Loucy (cell line): ENCODE data around the gene C20orf202.

Experiments
- CTCF ChIP-seq: fragments of 200-600 bp; sonication (generic); conservative IDR thresholded peaks from 2 replicates; pipeline ENCODE4 v1.5.1; 2014; ENCODE audit warnings: mild to moderate bottlenecking, antibody characterized with exemption, low read length
- EZH2phosphoT487 ChIP-seq: fragments of 200-600 bp; IDR thresholded peaks from 2 replicates; pipeline ENCODE4 v1.6.1; 2018; ENCODE audit warnings: antibody characterized with exemption, mild to moderate bottlenecking, moderate library complexity, borderline replicate concordance

- TF ChIP-seq CTCF: no peak
- no peak for TF ChIP-seq EZH2phosphoT487
Measured at GRCh38 chr20:1212023-1212422, 8.8 kb downstream of the C20orf202 start.
